Measurements from ENCODE around the gene TRMT1L. TPM values are rescaled to one million over a fixed set of nuclear protein-coding genes. Genes with fewer than 3 reads are reported as not detected.

TRMT1L gene
- total and polyA plus RNA-seq, 12 donors, result 5.9 to 52.5 (median 23.7) TPM

DNA sequence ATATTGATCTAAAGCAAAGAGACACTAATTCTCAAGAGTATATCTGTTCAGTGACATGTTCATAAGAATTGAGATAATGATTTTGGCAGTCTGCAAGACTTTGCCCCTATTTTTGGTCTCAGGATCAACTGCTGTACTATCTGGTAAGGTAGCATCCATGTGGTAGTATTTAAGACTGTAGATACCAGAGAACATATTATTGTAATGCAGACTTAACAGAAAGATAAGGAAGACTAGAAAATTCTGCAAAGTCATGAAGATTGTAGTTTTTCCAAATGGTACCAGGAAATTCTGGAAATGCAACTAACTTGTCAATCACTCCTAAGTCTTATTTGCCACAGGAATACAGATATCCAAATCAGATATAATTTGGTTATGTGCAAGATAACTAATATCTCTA, 76.3 kb downstream of the TRMT1L start:
- no peaks in the 10 kb centered on the region for H3K27me3 ChIP-seq
- intact Hi-C loops (cut with DNase I), result no loop called here
- no peak overlapping the region for H3K4me3 ChIP-seq
- H3K36me3 ChIP-seq (replicated peaks in 1 of 2), result no peaks in the 10 kb centered on the region
- H3K4me1 ChIP-seq (replicated peaks in 1 of 2), result no peaks in the 10 kb centered on the region
- DNase-seq, result no peak
- TF ChIP-seq POLR2A (IDR thresholded peaks at IDR 0.05), result no peak
- TF ChIP-seq, protein P1, sequence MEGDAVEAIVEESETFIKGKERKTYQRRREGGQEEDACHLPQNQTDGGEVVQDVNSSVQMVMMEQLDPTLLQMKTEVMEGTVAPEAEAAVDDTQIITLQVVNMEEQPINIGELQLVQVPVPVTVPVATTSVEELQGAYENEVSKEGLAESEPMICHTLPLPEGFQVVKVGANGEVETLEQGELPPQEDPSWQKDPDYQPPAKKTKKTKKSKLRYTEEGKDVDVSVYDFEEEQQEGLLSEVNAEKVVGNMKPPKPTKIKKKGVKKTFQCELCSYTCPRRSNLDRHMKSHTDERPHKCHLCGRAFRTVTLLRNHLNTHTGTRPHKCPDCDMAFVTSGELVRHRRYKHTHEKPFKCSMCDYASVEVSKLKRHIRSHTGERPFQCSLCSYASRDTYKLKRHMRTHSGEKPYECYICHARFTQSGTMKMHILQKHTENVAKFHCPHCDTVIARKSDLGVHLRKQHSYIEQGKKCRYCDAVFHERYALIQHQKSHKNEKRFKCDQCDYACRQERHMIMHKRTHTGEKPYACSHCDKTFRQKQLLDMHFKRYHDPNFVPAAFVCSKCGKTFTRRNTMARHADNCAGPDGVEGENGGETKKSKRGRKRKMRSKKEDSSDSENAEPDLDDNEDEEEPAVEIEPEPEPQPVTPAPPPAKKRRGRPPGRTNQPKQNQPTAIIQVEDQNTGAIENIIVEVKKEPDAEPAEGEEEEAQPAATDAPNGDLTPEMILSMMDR (IDR thresholded peaks at IDR 0.05), result no peak
- no peaks in the 10 kb centered on the region for H3K9me3 ChIP-seq (replicated peaks in 1 of 3)
- H3K27ac ChIP-seq, result no peak overlapping the region

DNA sequence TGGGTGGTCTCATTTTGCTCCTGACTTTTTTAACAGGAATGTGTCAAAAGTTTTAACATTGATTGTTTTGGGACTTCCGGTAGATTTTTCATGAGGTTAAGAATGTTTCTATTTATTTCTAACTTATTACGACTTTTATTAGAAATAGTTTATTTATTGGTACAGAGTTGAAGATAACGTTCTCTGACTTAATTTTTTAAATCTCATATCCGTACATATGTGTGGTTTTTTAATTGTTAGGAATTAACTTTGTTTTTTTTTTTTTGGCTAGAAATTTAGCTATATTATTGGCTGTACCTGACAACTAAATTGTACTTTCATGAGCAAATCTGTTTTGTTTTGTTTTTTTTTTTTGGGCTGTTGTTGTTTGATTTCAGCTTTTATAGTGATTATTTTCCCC, 79.4 kb downstream of the TRMT1L start:
- Histone ChIP-seq H3K9me3 (replicated peaks in 1 of 3) (no peaks in the 10 kb centered on the region), H3K4me3 (no peak overlapping the region), H3K36me3 (replicated peaks in 1 of 2) (no peaks in the 10 kb centered on the region), H3K27ac (no peak overlapping the region), H3K27me3 (no peaks in the 10 kb centered on the region), H3K4me1 (replicated peaks in 1 of 2) (no peaks in the 10 kb centered on the region)
- intact Hi-C loops (cut with DNase I), result no loop called here
- DNase-seq, result no peak
- TF ChIP-seq, protein P1 (IDR thresholded peaks at IDR 0.05), result no peak
- no peak for TF ChIP-seq POLR2A (IDR thresholded peaks at IDR 0.05)
- 75 to 84% (median 79%) methylated on average over 4 of the region's 4 CpGs for WGBS, 4 donors

GRCh38 chr1:185075476-185075875, 81.3 kb downstream of the TRMT1L start:
- Histone ChIP-seq H3K27me3 (no peaks in the 10 kb centered on the region), H3K4me3 (no peak overlapping the region), H3K9me3 (replicated peaks in 1 of 3) (no peaks in the 10 kb centered on the region), H3K4me1 (replicated peaks in 1 of 2) (no peaks in the 10 kb centered on the region), H3K27ac (no peak overlapping the region), H3K36me3 (replicated peaks in 1 of 2) (no peaks in the 10 kb centered on the region)
- intact Hi-C loops (cut with DNase I), result no loop called here
- 91 to 100% (median 94%) methylated on average over 3 of the region's 3 CpGs for WGBS, 4 donors
- DNase-seq, result no peak
- TF ChIP-seq POLR2A (IDR thresholded peaks at IDR 0.05), result no peak

GRCh38 chr1:185074307-185074706, 82.4 kb downstream of the TRMT1L start:
- H3K4me3 ChIP-seq, result no peak overlapping the region
- H3K27ac ChIP-seq, result no peak overlapping the region
- no peaks in the 10 kb centered on the region for H3K27me3 ChIP-seq
- no peak for DNase-seq
- no peaks in the 10 kb centered on the region for H3K9me3 ChIP-seq (replicated peaks in 1 of 3)
- intact Hi-C loops (cut with DNase I), result no loop called here
- no peaks in the 10 kb centered on the region for H3K4me1 ChIP-seq (replicated peaks in 1 of 2)
- H3K36me3 ChIP-seq (replicated peaks in 1 of 2), result no peaks in the 10 kb centered on the region
- no peak for TF ChIP-seq POLR2A (IDR thresholded peaks at IDR 0.05)
- TF ChIP-seq, protein P1 (IDR thresholded peaks at IDR 0.05), result no peak

GRCh38 chr1:185073725-185074124, 83.0 kb downstream of the TRMT1L start:
- intact Hi-C loops (cut with DNase I), result no loop called here
- Histone ChIP-seq H3K4me3 (no peak overlapping the region), H3K4me1 (replicated peaks in 1 of 2) (no peaks in the 10 kb centered on the region), H3K27ac (no peak overlapping the region), H3K27me3 (no peaks in the 10 kb centered on the region), H3K36me3 (replicated peaks in 1 of 2) (no peaks in the 10 kb centered on the region), H3K9me3 (replicated peaks in 1 of 3) (no peaks in the 10 kb centered on the region)
- no peak for DNase-seq
- TF ChIP-seq, protein P1 (IDR thresholded peaks at IDR 0.05), result no peak
- TF ChIP-seq POLR2A (IDR thresholded peaks at IDR 0.05), result no peak
- WGBS, 4 donors, result 94 to 100% (median 96%) methylated on average over 2 of the region's 2 CpGs
